Memory B cell (primary cell): ENCODE results near the gene HID1.
"Not testable (repeated sequence)": the region's sequence is repeated elsewhere in the genome, so short reads cannot be mapped to it uniquely, and the experiment has no call there.

ENCODE experiments used
- ATAC-seq: fragments of 150-1000 bp; cut with Tn5 transposase; 2 replicates; pipeline ENCODE4 v1.10.0; 2021; ENCODE audit warnings: low read depth, mild to moderate bottlenecking, moderate library complexity
- DNase-seq, 2 donors: peaks; one replicate each; pipeline ENCODE4 v3.0.0; 2022; ENCODE audit warnings: low spot score in 2 of 2
- H3K27ac Mint-ChIP-seq: one replicate; pipeline ENCODE4 v1.8.0; 2022; ENCODE audit warnings: mild to moderate bottlenecking, moderate library complexity, mixed read lengths
- H3K27me3 Mint-ChIP-seq: one replicate; pipeline ENCODE4 v1.8.0; 2022; ENCODE audit warnings: mixed read lengths
- H3K36me3 Mint-ChIP-seq: one replicate; pipeline ENCODE4 v1.8.0; 2022; ENCODE audit warnings: mild to moderate bottlenecking, mixed read lengths
- H3K4me1 Mint-ChIP-seq: one replicate; pipeline ENCODE4 v1.8.0; 2022; ENCODE audit warnings: mixed read lengths
- H3K4me3 Mint-ChIP-seq: one replicate; pipeline ENCODE4 v1.8.0; 2022; ENCODE audit warnings: mild to moderate bottlenecking, moderate library complexity, mixed read lengths
- H3K9me3 Mint-ChIP-seq: one replicate; pipeline ENCODE4 v1.8.0; 2022; ENCODE audit warnings: mixed read lengths

HID1 gene

GRCh38 chr17:74906214-74906793, 66.3 kb downstream of the HID1 start:
- H3K36me3 Mint-ChIP-seq, ATAC-seq, H3K9me3 Mint-ChIP-seq, H3K27ac Mint-ChIP-seq, DNase-seq, H3K4me3 Mint-ChIP-seq, H3K4me1 Mint-ChIP-seq: not testable (repeated sequence)
- H3K27me3 Mint-ChIP-seq = peaks cover 13% of the 10 kb centered on the region

GRCh38 chr17:74904687-74905409, 67.7 kb downstream of the HID1 start:
- no peak overlapping the region for H3K4me3 Mint-ChIP-seq
- no peaks in the 10 kb centered on the region for H3K9me3 Mint-ChIP-seq
- ATAC-seq (no peak), DNase-seq (no peak)
- H3K36me3 Mint-ChIP-seq = no peaks in the 10 kb centered on the region
- H3K27ac Mint-ChIP-seq = no peak overlapping the region
- H3K27me3 Mint-ChIP-seq = peaks cover 16% of the 10 kb centered on the region
- no peaks in the 10 kb centered on the region for H3K4me1 Mint-ChIP-seq

GRCh38 chr17:74903671-74904070, 68.9 kb downstream of the HID1 start:
- Mint-ChIP-seq H3K27ac (no peak overlapping the region), H3K4me3 (no peak overlapping the region), H3K36me3 (no peaks in the 10 kb centered on the region), H3K9me3 (no peaks in the 10 kb centered on the region), H3K27me3 (peaks cover 18% of the 10 kb centered on the region), H3K4me1 (no peaks in the 10 kb centered on the region)
- DNase-seq = no peak
- no peak for ATAC-seq

- Mint-ChIP-seq H3K9me3 (no peaks in the 10 kb centered on the region), H3K27ac (no peak overlapping the region), H3K4me3 (no peak overlapping the region), H3K36me3 (no peaks in the 10 kb centered on the region), H3K27me3 (peaks cover 16% of the 10 kb centered on the region), H3K4me1 (no peaks in the 10 kb centered on the region)
- no peak for ATAC-seq
- DNase-seq = no peak
These were observed 69.5 kb downstream of the HID1 start for GRCh38 chr17:74903034-74903433.

- no peak overlapping the region for H3K27ac Mint-ChIP-seq
- H3K4me1 Mint-ChIP-seq = no peaks in the 10 kb centered on the region
- no peak overlapping the region for H3K4me3 Mint-ChIP-seq
- no peak for DNase-seq
- no peaks in the 10 kb centered on the region for H3K36me3 Mint-ChIP-seq
- H3K27me3 Mint-ChIP-seq = peaks cover 18% of the 10 kb centered on the region
- no peaks in the 10 kb centered on the region for H3K9me3 Mint-ChIP-seq
- ATAC-seq = no peak
These were observed 71.0 kb downstream of the HID1 start for GRCh38 chr17:74901353-74902135.
